NCI-H345 treated with DMSO at 0.1 percent for 48 hours (cell line): Measurements from ENCODE around the gene INSR.
"Not testable (repeated sequence)": the region's sequence is repeated elsewhere in the genome, so short reads cannot be mapped to it uniquely, and the experiment has no call there.

Source experiments
- DNase-seq: peaks from one replicate; lab custom pipeline; 2025; ENCODE audit not compliant: unreplicated experiment; lab: John Stamatoyannopoulos, UW

Gene INSR

GRCh38 chr19:7147119-7147675 lies 147.0 kb downstream of the INSR start:
- DNase-seq = not testable (repeated sequence)

GRCh38 chr19:7146086-7146485 lies 148.1 kb downstream of the INSR start:
- DNase-seq = not testable (repeated sequence)

GRCh38 chr19:7145494-7145893 lies 148.7 kb downstream of the INSR start:
- no peak for DNase-seq

- no peak for DNase-seq
These were observed 151.4 kb downstream of the INSR start for GRCh38 chr19:7142771-7143170.

- no peak for DNase-seq
These were observed 154.1 kb downstream of the INSR start for GRCh38 chr19:7140137-7140536.

- no peak for DNase-seq
These were observed 155.1 kb downstream of the INSR start for GRCh38 chr19:7139095-7139494.

GRCh38 chr19:7138402-7138801 lies 155.8 kb downstream of the INSR start:
- no peak for DNase-seq

GRCh38 chr19:7137120-7137519 lies 157.1 kb downstream of the INSR start:
- no peak for DNase-seq

- no peak for DNase-seq
These were observed 162.2 kb downstream of the INSR start for GRCh38 chr19:7132054-7132453.

- DNase-seq = no peak
These were observed 164.2 kb downstream of the INSR start for GRCh38 chr19:7130043-7130442.

GRCh38 chr19:7126132-7126531 lies 168.1 kb downstream of the INSR start:
- DNase-seq = no peak

GRCh38 chr19:7125221-7125620 lies 169.0 kb downstream of the INSR start:
- no peak for DNase-seq

GRCh38 chr19:7124782-7125181 lies 169.4 kb downstream of the INSR start:
- DNase-seq = no peak

GRCh38 chr19:7122701-7123100 lies 171.5 kb downstream of the INSR start:
- no peak for DNase-seq

GRCh38 chr19:7120499-7120898 lies 173.7 kb downstream of the INSR start:
- no peak for DNase-seq

GRCh38 chr19:7119582-7119981 lies 174.6 kb downstream of the INSR start:
- DNase-seq = no peak

- DNase-seq = no peak
These were observed 177.0 kb downstream of the INSR start for GRCh38 chr19:7117248-7117647.

- DNase-seq = no peak
These were observed 178.5 kb downstream of the INSR start for GRCh38 chr19:7115721-7116120.

- DNase-seq = no peak
These were observed 181.0 kb downstream of the INSR start for GRCh38 chr19:7113233-7113632.

- no peak for DNase-seq
These were observed 181.5 kb downstream of the INSR start for GRCh38 chr19:7112675-7113074.

GRCh38 chr19:7109678-7110289 lies 184.4 kb downstream of the INSR start:
- DNase-seq = no peak

GRCh38 chr19:7106711-7107657 lies 187.2 kb downstream of the INSR start:
- no peak for DNase-seq
